Peyer's patch (tissue), 4 donors: ENCODE results near the gene HPS1.

ENCODE experiments used
- POLR2A ChIP-seq, 2 donors: fragments of 450-650 bp; IDR thresholded peaks; one replicate each; pipeline ENCODE4 v1.5.1; 2017; ENCODE audit warnings: antibody characterized with exemption in 2 of 2, mild to moderate bottlenecking in 2 of 2, moderate library complexity in 2 of 2
- TF ChIP-seq, protein P1 (sequence below), 6 experiments: fragments of 450-650 bp in 4 of 6; fragments of 200-600 bp in 2 of 6; sonication (generic) in 1 of 6; IDR thresholded peaks; one replicate each; pipeline ENCODE4 v1.5.1; 2017 to 2019; ENCODE audit warnings: antibody characterized with exemption in 6 of 6, mild to moderate bottlenecking in 3 of 6, moderate library complexity in 1 of 6

DNA sequence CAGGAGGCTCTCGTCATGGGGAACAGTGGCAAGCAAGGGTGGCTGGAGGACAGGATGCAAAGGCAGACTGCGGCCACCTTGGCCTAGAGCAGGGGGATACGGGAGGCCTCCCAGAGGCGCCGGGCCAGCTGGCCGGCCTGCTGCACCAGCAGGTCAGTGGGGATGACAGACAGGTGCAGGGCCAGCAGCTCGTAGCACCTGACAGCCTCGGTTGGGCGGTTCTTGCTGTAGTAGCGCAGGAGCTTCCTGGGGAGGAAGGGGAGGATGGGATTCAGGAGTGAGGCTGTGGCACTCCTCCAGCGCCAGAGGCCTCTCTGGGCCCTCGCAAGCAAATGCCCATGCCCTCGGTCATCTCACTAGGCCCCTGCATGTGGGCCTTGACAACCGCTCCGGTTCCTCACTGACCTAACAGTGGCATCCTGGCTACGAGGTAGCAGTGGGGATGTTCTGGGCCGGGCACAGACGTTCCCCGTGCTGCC is 29.2 kb downstream of the HPS1 start:
- TF ChIP-seq, protein P1, sequence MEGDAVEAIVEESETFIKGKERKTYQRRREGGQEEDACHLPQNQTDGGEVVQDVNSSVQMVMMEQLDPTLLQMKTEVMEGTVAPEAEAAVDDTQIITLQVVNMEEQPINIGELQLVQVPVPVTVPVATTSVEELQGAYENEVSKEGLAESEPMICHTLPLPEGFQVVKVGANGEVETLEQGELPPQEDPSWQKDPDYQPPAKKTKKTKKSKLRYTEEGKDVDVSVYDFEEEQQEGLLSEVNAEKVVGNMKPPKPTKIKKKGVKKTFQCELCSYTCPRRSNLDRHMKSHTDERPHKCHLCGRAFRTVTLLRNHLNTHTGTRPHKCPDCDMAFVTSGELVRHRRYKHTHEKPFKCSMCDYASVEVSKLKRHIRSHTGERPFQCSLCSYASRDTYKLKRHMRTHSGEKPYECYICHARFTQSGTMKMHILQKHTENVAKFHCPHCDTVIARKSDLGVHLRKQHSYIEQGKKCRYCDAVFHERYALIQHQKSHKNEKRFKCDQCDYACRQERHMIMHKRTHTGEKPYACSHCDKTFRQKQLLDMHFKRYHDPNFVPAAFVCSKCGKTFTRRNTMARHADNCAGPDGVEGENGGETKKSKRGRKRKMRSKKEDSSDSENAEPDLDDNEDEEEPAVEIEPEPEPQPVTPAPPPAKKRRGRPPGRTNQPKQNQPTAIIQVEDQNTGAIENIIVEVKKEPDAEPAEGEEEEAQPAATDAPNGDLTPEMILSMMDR (IDR thresholded peaks at IDR 0.05), result no peak
- TF ChIP-seq POLR2A (IDR thresholded peaks at IDR 0.05), result no peak
